HG02610 (cell line): ENCODE data around the gene PSG6.
"Not testable (repeated sequence)": the region's sequence is repeated elsewhere in the genome, so short reads cannot be mapped to it uniquely, and the experiment has no call there.

Experiments
- ATAC-seq: cut with Tn5 transposase; IDR thresholded peaks from one replicate; pipeline ENCODE4 v1.9.1; 2021; ENCODE audit warnings: mild to moderate bottlenecking, moderate library complexity; ENCODE audit not compliant: unreplicated experiment

The PSG6 gene

DNA sequence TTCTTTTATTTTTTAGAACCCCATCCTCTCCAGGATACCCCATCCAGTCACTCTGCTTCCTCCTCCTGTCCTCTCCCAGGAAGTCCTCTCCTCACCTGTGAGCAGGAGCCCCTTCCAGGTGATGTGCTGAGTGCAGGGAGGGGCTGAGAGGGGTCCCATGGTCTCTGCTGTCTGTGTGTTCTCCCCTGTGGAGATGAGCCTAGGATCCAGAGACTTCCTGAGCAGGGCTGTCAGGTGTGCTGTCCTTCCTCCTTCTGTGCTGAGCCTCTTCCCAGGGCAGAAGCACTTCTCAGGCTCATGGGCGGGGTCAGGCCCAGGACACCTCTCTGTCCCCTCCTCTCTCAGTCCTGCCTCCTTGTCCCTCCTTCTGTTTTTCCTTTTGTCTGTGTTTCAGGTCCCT is at the start of gene PSG6:
TSS of gene PSG6 (minus strand) at position 261 of the 400 bp plus-strand sequence. CDS start at position 159, 102 bp downstream.
- not testable (repeated sequence) for ATAC-seq

DNA sequence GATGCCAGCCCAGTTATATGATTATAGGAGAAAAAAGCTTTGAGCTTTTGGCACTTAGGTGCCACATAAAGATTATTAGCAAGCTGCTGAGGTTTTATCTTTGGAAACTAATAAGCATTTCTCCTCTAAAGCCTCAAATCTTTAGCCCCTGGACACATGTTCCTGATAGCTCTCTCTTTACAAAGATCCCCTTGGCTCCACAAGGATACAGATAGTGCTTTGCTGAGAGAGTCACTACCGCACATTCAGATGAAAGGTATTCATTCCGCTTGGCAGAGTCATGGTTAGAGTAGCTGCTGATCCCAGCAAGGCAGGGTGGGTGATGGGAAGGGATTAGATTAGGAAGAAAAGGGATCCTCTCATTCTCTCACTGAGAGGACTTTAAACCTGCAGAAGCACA is 47.5 kb upstream of the PSG6 start:
- no peak for ATAC-seq

DNA sequence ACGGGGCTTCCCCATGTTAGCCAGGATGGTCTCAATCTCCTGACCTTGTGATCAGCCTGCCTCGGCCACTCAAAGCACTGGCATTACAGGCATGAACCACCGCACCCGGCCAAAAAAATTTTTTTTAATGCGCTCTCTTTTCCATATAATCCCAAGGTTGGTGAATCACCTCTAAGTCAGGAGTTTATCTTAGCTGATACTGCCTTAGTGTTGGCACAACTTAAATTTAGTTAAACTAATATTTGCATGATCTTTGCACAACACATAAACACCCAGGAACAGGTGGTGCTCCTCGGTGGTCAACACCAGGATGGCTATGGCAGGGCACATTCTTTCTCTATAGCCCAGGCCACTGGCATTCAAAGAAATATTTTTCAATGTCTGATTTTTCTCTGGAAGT is 43.4 kb upstream of the PSG6 start:
- no peak for ATAC-seq

DNA sequence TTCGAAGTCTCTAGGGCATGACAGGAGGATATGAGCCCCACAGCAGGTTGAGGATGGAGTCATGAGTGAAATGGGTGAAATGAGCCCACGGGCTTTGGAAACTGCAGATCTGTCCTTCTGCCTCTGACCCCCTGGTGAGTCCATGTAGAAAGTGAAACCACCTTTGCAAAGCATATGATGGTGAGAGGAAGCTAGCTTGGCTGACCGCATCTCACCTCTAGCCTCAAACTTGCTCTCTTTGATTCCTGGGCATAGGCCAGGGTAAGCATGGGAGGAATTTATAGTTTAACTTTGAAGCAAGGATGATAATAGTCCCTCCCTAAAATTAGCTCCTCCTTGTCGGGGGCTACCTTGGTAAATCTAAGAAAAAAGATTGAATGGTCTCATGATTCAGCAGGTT is 34.4 kb upstream of the PSG6 start:
- not testable (repeated sequence) for ATAC-seq

DNA sequence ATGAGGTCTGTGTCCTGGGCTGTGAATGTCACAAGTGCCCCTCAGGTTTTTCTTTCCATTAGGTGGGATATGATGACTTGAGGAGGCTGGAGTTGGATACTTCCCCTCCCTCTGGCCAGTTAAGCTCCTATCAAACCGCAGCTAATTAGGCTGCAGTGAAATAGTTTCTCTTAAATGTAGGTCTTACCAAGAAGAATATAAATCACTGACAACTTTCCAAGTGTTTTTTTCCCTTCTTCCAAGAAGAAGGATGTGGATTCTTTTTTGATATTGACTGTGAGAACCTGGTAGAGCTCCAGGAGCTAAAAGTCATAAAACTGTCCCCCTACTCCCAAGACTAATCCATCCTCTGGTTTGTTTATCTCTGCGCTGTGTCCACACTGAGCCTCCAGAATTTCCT is 33.8 kb upstream of the PSG6 start:
- ATAC-seq = not testable (repeated sequence)

DNA sequence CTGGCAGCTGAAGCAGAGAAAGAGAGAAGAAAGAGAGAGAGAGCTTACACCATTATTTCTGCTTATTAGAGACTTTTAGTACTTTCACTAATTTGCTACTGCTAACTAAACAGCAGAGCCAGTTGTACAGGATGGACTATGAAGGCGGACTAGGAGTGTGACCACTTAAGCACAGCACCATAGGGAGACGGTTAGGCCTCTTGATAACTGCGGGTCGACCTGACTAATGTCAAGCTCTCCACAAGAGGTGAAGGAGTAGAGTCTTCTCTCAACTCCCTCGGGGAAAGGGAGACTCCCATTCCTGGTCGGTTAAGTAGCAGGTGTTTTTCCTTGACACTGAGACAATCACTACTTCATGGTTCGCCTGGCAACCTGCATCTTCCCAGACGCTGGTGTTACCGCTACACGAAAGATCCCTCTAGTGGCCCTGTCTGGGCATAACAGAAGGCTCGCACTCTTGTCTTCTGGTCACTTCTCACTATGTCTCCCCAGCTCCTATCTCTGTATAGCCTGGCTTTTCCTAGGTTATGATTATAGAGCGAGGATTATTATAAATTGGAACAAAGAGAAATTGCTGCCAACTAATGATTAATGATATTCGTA is 24.6 kb upstream of the PSG6 start:
- no peak for ATAC-seq

DNA sequence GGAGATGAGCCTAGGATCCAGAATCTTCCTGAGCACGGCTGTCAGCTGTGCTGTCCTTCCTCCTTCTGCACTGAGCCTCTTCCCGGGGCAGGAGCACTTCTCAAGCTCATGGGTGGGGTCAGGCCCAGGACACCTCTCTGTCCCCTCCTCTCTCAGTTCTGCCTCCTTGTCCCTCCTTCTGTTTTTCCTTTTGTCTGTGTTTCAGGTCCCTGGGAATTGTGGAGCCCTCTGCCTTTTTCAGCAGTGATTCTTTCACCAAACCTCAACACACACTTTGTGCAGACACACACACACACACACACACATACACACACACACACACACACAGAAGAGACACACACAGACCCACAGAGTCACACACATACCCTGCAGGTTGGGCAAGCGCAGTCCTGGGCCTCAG is 19.4 kb upstream of the PSG6 start, which contains the start of gene PSG7:
TSS of gene PSG7 (minus strand) at position 101 of the 400 bp plus-strand sequence. CDS start 131 bp downstream, outside the sequence.
- ATAC-seq = not testable (repeated sequence)

DNA sequence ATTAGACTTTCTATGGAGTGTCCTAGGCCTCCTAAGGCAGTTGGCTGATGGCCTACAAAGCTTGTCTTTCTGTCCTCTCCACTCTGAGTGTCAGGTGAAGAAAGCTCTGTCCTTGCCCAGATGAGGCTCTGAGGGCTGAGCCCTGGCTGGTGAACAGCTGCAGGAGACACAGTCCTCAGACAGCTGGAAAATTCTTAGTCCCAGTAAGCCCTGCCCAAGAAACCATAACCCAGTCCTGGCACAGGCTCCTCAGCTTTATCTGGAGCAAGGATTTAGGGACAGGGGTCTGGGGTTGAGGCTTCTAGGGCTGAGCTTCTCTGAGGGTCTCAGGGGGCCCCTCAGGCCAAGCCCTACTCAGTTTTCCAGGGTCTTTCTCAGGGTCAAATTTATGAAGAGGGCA is 17.0 kb upstream of the PSG6 start:
- not testable (repeated sequence) for ATAC-seq

DNA sequence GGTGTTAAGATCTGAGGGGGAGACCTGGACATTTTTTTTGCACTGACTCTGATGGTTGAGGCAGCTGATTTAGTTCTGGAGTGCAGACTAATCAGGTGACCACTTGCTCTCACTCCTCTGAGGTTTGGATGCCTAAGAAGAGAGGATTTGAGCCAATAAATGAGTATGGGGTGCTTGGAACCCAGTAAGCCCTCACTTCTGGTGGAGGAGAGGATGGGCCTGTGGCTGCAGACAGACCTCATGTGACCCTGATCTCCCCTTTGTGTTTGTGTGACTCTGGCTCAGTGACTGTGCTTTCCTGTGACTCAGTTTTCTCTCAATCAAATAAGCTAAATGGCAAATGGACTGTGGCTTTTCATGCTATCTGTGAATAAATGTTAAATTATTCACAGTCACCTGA is 16.5 kb upstream of the PSG6 start:
- ATAC-seq = not testable (repeated sequence)

DNA sequence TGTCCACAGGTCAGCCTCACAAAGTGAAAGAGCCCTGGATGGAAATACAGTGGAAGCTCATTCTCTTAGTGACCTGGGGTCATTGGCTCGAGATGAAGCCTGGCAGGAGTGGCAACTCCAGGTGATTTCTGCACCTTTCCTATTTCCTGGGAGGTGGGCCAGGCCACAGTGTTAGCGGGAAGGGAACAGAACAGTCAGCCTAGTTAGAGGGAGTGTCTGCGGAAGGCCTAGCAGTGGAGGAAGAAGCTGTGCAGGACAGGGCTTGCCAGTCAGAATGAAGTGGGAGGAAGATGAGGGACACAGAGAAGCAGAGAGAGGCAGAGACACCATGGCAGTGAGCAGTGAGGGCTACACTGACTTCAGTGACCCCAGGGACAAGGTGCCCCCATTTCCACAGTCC is 15.7 kb upstream of the PSG6 start:
- not testable (repeated sequence) for ATAC-seq

DNA sequence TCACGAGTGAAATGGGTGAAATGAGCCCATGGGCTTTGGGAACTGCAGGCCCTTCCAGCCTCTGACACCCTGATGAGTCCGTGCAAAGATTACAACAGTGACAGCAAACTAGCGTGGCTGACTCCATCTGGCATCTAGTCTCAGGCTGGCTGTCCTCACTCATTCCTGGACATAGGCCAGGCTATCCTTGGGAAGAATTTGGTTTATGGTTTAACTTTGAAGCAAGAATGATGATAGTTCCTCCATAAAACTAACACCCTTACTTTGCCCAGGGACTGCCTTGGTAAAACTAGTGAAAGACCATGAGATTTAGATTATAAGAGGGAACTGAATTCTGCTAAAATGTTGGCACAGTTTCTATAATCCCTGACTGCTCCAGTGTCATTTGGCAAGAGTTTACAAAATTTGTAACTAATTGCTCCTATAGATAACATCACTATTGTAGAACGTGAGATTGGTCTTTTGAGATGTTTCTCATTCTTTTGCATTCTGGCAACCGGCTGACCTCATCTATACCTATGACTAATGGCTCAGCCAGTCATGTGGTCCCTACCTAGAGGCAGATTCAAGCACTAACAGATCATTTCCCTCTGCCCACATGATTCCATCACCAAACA is 14.9 kb upstream of the PSG6 start:
- not testable (repeated sequence) for ATAC-seq

DNA sequence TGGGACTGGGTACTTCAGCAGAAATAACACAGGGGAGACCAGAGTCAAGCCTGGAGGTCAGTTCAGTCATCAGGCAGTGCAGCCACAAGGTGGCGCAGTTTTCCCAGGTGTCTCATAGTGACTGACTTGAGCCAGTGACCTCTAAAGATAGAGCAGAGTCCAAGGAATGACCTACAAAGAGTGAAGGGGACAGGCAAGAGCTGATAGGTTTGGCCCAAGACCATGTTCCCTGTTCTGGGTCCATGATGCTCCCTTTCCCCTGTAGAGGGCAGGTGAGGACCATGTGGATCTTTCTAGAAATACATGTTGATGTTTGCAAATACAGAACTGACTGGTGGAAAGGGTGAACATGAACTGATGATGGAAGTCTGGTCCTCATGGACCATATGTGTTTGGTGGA is 12.5 kb upstream of the PSG6 start:
- not testable (repeated sequence) for ATAC-seq

DNA sequence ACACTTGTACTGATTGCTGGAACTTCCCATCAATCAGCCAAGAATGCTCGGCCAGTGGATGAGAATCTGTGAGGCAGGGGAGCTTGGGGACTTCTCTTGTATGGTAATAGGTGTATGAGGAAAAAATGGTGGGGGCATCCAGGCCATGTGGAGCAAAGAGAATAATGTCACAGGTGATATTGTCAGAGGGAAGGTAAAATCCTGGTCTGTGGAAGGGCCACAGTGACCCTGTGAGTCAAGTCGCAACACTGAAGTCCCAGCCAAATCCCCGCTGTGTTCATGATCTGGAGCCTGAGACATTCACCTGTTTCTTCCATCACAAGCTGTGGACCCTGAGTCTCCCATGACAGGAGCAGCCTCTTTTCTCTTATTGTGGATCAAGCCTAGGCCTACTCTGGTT is 11.2 kb upstream of the PSG6 start:
- ATAC-seq = no peak

DNA sequence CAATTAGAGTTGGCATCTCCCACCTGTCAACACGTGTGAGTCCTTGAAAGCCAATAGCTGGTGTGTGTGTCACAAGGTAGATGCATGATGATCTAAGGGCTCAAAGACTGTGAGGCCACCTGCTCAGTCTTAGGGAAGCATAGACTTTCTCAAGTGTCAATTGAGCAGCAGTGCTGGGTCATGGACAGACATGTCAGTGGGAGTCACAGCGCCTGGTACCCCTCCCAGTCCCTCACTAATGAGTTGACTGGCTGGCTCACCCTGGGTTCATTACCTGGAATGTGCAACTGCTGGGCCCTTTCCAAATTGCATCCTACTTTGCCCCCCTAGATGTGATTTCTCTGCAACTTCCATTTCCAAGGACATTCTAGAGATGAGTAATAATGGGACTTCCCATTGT is 9.1 kb upstream of the PSG6 start:
- ATAC-seq = no peak

DNA sequence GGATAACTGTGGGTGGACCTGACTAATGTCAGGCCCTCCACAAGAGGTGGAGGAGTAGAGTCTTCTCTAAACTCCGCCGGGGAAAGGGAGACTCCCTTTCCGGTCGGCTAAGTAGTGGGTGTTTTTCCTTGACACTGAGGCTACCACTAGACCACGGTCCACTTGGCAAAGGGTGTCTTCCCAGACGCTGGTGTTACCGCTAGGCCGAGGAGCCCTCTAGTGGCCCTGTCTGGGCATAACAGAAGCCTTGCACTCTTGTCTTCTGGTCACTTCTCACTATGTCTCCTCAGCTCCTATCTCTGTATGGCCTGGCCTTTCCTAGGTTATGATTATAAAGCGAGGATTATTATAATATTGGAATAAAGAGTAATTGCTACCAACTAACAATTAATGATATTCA is 5.4 kb upstream of the PSG6 start:
- not testable (repeated sequence) for ATAC-seq

DNA sequence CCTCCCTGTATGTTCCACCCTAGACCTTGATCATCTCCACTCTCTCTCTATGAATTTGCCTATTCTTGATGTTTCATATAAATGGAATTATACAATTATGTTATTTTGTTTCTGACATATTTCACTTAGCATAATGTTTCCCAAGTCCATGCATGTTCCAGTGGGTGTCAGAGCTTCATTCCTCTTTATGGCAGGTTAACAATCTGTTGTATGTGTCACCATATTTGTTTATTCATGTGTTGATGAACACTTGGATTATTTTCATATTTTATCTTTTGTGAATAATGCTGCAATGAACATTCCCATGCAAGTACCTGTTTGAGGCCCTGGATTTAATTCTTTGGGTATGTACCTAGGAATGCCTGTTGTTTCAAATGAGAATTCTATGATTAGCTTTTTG is 3.3 kb upstream of the PSG6 start:
- not testable (repeated sequence) for ATAC-seq

DNA sequence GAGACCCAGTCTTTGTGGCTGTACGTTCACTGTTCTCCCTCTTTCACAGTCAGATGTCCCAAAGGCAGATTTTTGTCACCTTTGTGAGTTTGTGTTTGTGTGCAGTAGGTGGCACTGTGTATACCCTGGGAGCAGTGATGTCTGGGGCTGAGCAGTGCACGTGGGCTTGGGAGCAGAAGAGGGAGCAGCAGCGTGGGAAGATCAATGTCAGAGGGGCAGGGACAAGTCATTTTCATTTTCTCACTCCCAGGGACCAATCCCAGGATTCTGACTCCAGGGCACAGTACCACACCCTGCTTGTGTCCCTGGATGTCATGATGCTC is 2.0 kb upstream of the PSG6 start:
- ATAC-seq = no peak

DNA sequence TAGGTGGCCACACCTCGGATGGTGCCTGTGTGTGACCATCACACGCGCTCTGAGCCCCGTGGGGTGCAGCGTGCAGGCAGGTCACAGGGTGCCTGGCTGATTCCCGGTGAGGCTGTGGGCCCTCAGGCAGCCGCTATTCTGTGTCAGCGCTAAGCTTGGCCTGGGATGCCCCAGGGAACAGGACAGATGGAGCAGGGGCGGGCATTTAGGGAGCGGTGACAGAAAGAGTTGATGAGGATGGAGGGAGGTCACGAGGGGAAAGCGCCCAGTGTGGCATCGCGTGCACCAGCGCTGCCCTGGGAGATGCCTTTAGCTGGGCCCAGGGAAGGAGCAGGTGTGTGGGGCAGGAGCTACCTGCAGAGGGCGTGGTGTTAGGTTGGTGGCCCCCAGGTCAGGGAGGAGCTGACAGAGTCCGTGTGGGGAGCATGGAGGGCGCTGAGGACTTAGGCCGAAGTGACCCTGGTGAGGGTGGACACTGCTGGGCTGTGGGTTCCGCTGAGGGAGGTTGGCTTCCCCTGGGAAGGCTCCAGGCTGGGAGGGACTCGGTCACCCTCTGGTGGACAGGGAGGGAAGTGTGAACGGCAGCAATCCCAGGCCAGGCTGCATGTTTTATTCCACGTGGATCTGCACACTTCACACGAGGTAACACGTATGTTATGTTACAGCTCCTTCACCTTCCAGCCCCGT is 1.5 kb upstream of the PSG6 start:
- not testable (repeated sequence) for ATAC-seq

DNA sequence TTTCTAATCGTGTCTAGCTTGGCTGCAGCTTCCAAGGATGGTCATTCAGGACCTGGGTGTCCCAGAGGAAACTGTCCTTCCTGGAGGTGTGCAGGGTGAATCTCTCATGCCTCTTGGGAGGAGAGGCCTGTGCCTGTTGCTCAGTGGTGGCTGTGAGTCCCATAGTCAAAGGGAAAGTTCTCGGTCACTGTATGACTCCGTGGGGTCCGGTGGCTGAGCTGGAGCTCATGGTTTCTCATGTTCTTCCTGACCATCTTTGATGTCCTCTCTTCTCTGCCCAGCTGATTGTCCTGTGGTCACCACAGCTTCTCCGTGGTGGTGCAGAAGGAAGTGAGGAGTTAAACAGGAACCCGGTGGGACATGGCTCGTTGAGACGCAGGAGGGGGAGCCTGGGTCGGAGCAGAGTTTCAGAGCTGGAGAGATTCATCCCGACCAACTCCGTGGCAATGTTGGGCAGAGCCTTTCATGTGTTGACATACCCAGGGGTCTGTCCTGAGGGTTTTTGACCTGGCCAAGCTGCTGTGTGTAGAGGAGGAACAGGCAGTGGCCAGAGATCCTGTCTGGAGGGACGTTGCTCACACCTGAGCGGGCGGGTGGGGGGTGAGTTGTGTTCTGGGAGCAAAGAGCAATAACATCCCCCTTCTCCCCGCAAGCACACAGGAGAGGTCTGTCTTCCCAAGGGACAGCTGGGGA is 829 bp upstream of the PSG6 start:
- not testable (repeated sequence) for ATAC-seq

DNA sequence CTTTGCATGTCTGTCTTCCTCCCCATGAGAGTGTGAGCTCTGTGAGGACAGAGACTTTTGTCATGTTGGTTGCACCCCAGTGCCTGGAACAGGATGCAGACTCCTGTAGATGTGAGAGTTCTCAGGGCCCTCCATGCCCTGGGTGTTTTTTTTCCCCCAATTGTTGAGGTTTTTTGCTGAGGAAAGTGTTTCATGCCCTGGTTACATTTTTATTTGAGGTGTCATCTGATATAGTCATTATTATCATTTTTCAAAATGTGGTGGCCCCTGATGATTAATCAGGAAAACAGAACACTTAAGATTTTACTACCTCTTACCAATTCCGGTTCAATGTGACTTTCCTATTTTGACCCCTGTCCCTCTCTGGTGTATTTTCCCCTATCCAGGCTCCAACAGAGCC is 763 bp downstream of the PSG6 start:
- ATAC-seq = not testable (repeated sequence)

DNA sequence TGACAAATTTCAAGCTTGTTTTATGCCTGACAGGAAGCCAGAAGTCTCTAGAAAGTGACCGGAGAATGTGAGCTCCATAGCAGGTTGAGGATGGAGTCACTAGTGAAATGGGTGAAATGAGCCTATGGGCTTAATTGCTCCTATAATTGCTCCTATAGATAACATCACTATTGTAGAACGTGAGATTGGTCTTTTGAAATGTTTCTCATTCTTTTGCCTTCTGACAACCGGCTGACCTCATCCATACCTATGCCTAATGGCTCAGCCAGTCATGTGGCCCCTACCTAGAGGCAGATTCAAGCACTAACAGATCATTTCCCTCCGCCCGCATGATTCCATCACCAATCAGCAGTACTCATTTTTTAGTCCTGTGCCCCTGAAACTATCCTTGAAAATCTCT is 4.2 kb downstream of the PSG6 start:
- ATAC-seq = not testable (repeated sequence)

DNA sequence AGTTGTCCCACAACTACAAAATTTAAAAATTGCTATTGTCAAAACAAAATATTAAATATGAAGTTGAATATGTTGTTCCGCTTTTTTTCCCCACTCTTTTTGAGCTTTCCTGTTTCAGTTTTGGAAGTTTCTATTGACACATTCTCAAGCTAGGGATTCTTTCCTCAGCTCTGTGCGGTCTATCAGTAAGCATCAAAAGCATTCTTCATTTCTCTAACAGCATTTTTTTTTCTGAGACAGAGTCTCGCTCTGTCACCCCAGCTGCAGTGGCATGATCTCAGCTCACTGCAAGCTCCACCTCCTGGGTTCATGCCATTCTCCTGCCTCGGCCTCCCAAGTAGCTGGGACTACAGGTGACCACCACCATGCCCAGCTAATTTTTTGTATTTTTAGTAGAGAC is 4.8 kb downstream of the PSG6 start:
- not testable (repeated sequence) for ATAC-seq
